ENCODE results near the gene ANKRD55. TPM values are rescaled to one million over a fixed set of nuclear protein-coding genes. Genes with fewer than 3 reads are reported as not detected.
A peak's percentile ranks its signal among the peaks of the same experiment; 100 is the strongest.

ANKRD55 gene
- total and polyA plus RNA-seq, 11 donors, result 0.11 to 0.15 TPM; not detected in 9

DNA sequence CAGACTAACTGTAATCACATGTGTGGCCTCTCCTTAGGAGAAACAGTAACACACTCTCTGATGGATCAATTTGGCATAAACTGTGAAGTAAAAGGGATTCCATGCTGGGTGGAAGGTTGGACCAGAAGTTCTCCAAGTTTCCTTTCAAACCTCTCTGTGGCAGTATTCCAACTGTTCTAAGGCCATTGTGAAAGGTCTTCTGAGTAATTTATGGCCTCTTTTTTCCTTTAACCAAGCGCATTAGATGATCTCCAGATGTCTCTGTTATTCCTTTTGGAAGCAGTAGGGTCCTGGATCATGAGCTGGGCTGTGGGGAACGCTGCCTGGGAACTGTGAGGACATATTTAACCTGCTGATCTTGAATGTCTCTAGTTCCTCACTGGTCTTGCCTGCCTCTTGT, 157.8 kb downstream of the ANKRD55 start:
- Histone ChIP-seq H3K4me1 (peaks cover 0 to 49% (median 18%) of the 10 kb centered on the region in 12 donors), H3K36me3 (no peaks in the 10 kb centered on the region), H3K9me3 (peaks cover 0 to 8% (median 0%) of the 10 kb centered on the region in 12 donors), H3K4me3 (no peak overlapping the region), H3K27me3 (no peaks in the 10 kb centered on the region), H3K27ac (peak overlapping the region; percentile 26 to 86 (median 63))
- intact Hi-C loops (cut with DNase I), result loop anchor here in 2 of 10 donors (1.0 to 10.0 kb wide), 2 partner anchors 80 to 99 kb away; no protein-coding TSS in a partner anchor
- WGBS, 4 donors, result 52 to 66% (median 61%) methylated on average over 2 of the region's 2 CpGs
- TF ChIP-seq POLR2A (IDR thresholded peaks at IDR 0.05), result no peak
- TF ChIP-seq CTCF (IDR thresholded peaks at IDR 0.05), result no peak
- DNase-seq, result peak in 4 of 5 donors; percentile 33 to 64 (median 38)
- peak; percentile 53 to 79 (median 67) for ATAC-seq

GRCh38 chr5:56072863-56073766, 160.0 kb downstream of the ANKRD55 start:
- Histone ChIP-seq H3K27me3 (no peaks in the 10 kb centered on the region), H3K9me3 (peaks cover 0 to 8% (median 0%) of the 10 kb centered on the region in 12 donors), H3K4me3 (no peak overlapping the region), H3K27ac (no peak overlapping the region), H3K4me1 (peaks cover 0 to 55% (median 26%) of the 10 kb centered on the region in 12 donors), H3K36me3 (no peaks in the 10 kb centered on the region)
- intact Hi-C loops (cut with DNase I), result loop anchor here in 3 of 10 donors (5.0 to 10.0 kb wide), 2 partner anchors 76 to 102 kb away; no protein-coding TSS in a partner anchor
- no peak for ATAC-seq
- WGBS, 4 donors, result 83 to 86% (median 84%) methylated on average over 6 of the region's 6 CpGs
- TF ChIP-seq POLR2A (IDR thresholded peaks at IDR 0.05) (no peak), CTCF (IDR thresholded peaks at IDR 0.05) (no peak)
- DNase-seq, result no peak

DNA sequence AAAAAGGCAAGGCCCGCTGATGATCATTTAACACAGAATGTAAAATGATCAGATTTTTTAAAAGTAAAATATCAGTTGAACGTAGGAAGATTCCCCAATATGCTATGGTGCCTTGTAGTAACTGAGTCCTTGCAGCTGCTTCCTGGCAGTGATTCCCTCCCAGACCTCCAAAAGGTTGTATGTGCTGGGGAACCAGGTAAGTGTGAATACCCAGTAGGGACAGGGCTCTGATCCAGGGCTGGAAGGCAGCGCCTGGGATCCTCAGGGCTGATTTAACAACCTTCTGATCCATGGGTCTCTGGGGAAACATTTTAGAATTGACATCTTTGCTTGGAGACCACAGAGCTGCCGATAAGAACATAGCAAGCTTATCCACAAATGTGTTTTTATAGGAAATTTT, 161.7 kb downstream of the ANKRD55 start:
- 47 to 57% (median 49%) methylated on average over 4 of the region's 4 CpGs for WGBS, 4 donors
- DNase-seq, result no peak
- intact Hi-C loops (cut with DNase I), result loop anchor here in 3 of 10 donors (5.0 to 10.0 kb wide), 2 partner anchors 74 to 103 kb away; no protein-coding TSS in a partner anchor
- peak overlapping the region; percentile 31 to 86 (median 64) for H3K27ac ChIP-seq
- peaks cover 0 to 52% (median 26%) of the 10 kb centered on the region in 12 donors for H3K4me1 ChIP-seq
- no peaks in the 10 kb centered on the region for H3K36me3 ChIP-seq
- no peak for ATAC-seq
- H3K4me3 ChIP-seq, result peak overlapping the region in 2 of 12 donors; percentile 1 to 18
- peaks cover 0 to 8% (median 0%) of the 10 kb centered on the region in 12 donors for H3K9me3 ChIP-seq
- no peaks in the 10 kb centered on the region for H3K27me3 ChIP-seq
- TF ChIP-seq POLR2A (IDR thresholded peaks at IDR 0.05) (no peak), CTCF (IDR thresholded peaks at IDR 0.05) (no peak)

Measured in heart left ventricle (tissue), 16 donors.